Activated naive CD4-positive, alpha-beta T cell treated with Interleukin-2 at 50 U/mL for 16 hours (primary cell): Measurements from ENCODE around the gene KIFC1.

Source experiments
- DNase-seq: peaks from one replicate; pipeline ENCODE4 v3.0.0-alpha.2; 2020

The KIFC1 gene

GRCh38 chr6:33427585-33428223 lies 36.1 kb downstream of the KIFC1 start:
- peak; percentile 59 for DNase-seq

GRCh38 chr6:33428224-33428965 lies 36.8 kb downstream of the KIFC1 start:
- DNase-seq = peak; percentile 41

- DNase-seq = no peak
These were observed 37.5 kb downstream of the KIFC1 start for GRCh38 chr6:33428966-33429749.

- DNase-seq = no peak
These were observed 38.1 kb downstream of the KIFC1 start for GRCh38 chr6:33429750-33430052.

GRCh38 chr6:33430334-33430733 lies 38.7 kb downstream of the KIFC1 start:
- no peak for DNase-seq

GRCh38 chr6:33430991-33431879 lies 39.6 kb downstream of the KIFC1 start:
- DNase-seq = peak; percentile 78

- no peak for DNase-seq
These were observed 40.4 kb downstream of the KIFC1 start for GRCh38 chr6:33431880-33432541.

GRCh38 chr6:33432546-33432945 lies 40.9 kb downstream of the KIFC1 start:
- no peak for DNase-seq

GRCh38 chr6:33433001-33433543 lies 41.4 kb downstream of the KIFC1 start:
- no peak for DNase-seq

GRCh38 chr6:33433544-33434191 lies 42.0 kb downstream of the KIFC1 start:
- no peak for DNase-seq

GRCh38 chr6:33434961-33435360 lies 43.3 kb downstream of the KIFC1 start:
- DNase-seq = no peak

- DNase-seq = no peak
These were observed 46.0 kb downstream of the KIFC1 start for GRCh38 chr6:33437666-33438065.

- no peak for DNase-seq
These were observed 47.5 kb downstream of the KIFC1 start for GRCh38 chr6:33438978-33439594.

- no peak for DNase-seq
These were observed 48.5 kb downstream of the KIFC1 start for GRCh38 chr6:33439956-33440648.

GRCh38 chr6:33440649-33441309 lies 49.2 kb downstream of the KIFC1 start:
- DNase-seq = no peak

- DNase-seq = no peak
These were observed 49.8 kb downstream of the KIFC1 start for GRCh38 chr6:33441457-33441856.

GRCh38 chr6:33442283-33442682 lies 50.7 kb downstream of the KIFC1 start:
- no peak for DNase-seq

GRCh38 chr6:33443025-33443424 lies 51.4 kb downstream of the KIFC1 start:
- DNase-seq = no peak

GRCh38 chr6:33443619-33444504 lies 52.2 kb downstream of the KIFC1 start:
- no peak for DNase-seq
